KMS-11 (cell line): Measurements from ENCODE around the gene CROCC2.

Source experiments
- H2AFZ ChIP-seq: fragments of 200-600 bp; sonication (generic); 2 replicates; pipeline ENCODE4 v1.6.1; 2016; ENCODE audit warnings: antibody characterized with exemption, mixed run types, low read depth
- H3K27ac ChIP-seq: fragments of 200-600 bp; sonication (generic); 2 replicates; pipeline ENCODE4 v1.6.1; 2016; ENCODE audit warnings: mild to moderate bottlenecking, mixed run types
- H3K27me3 ChIP-seq: fragments of 200-600 bp; sonication (generic); 2 replicates; pipeline ENCODE4 v1.6.1; 2017; ENCODE audit warnings: mild to moderate bottlenecking, low read depth, mixed run types, moderate library complexity; ENCODE audit not compliant: insufficient read depth
- H3K36me3 ChIP-seq: fragments of 200-600 bp; sonication (generic); 2 replicates; pipeline ENCODE4 v1.6.1; 2017; ENCODE audit warnings: mild to moderate bottlenecking, mixed run types; ENCODE audit not compliant: insufficient read depth
- H3K4me1 ChIP-seq: fragments of 200-600 bp; sonication (generic); 2 replicates; pipeline ENCODE4 v1.6.1; 2016; ENCODE audit warnings: mild to moderate bottlenecking, low read depth, mixed run types; ENCODE audit not compliant: poor library complexity, severe bottlenecking
- H3K4me2 ChIP-seq: fragments of 200-600 bp; sonication (generic); 2 replicates; pipeline ENCODE4 v1.7.0; 2016; ENCODE audit warnings: mild to moderate bottlenecking, mixed run types
- H3K4me3 ChIP-seq: fragments of 200-600 bp; sonication (generic); IDR thresholded peaks from 2 replicates; pipeline ENCODE4 v1.6.1; 2017; ENCODE audit warnings: low read depth, low read length, mixed read lengths; ENCODE audit not compliant: insufficient read depth
- H3K79me2 ChIP-seq: fragments of 200-600 bp; sonication (generic); 2 replicates; pipeline ENCODE4 v1.6.1; 2016; ENCODE audit warnings: low read depth, mixed run types; ENCODE audit not compliant: insufficient read depth
- H3K9ac ChIP-seq: fragments of 200-600 bp; sonication (generic); 2 replicates; pipeline ENCODE4 v1.6.1; 2016; ENCODE audit warnings: mild to moderate bottlenecking, mixed run types
- H4K20me1 ChIP-seq: fragments of 200-600 bp; sonication (generic); 2 replicates; pipeline ENCODE4 v1.6.1; 2016; ENCODE audit warnings: mild to moderate bottlenecking, mixed run types; ENCODE audit not compliant: insufficient read depth
- CTCF ChIP-seq: fragments of 200-600 bp; sonication (generic); conservative IDR thresholded peaks from 2 replicates; pipeline ENCODE4 v1.6.1; 2017; ENCODE audit warnings: low read depth, mild to moderate bottlenecking, antibody characterized with exemption, low read length, moderate library complexity, mixed read lengths

Gene CROCC2

GRCh38 chr2:240966906-240967680, 61.0 kb downstream of the CROCC2 start:
- Histone ChIP-seq H3K27me3 (peaks cover 31% of the 10 kb centered on the region), H3K4me2 (no peak overlapping the region), H2AFZ (no peak overlapping the region), H3K36me3 (no peaks in the 10 kb centered on the region), H3K9ac (no peak overlapping the region), H3K27ac (no peak overlapping the region), H3K4me3 (no peak overlapping the region), H4K20me1 (no peaks in the 10 kb centered on the region), H3K4me1 (no peaks in the 10 kb centered on the region), H3K79me2 (no peaks in the 10 kb centered on the region)
- no peak for TF ChIP-seq CTCF

DNA sequence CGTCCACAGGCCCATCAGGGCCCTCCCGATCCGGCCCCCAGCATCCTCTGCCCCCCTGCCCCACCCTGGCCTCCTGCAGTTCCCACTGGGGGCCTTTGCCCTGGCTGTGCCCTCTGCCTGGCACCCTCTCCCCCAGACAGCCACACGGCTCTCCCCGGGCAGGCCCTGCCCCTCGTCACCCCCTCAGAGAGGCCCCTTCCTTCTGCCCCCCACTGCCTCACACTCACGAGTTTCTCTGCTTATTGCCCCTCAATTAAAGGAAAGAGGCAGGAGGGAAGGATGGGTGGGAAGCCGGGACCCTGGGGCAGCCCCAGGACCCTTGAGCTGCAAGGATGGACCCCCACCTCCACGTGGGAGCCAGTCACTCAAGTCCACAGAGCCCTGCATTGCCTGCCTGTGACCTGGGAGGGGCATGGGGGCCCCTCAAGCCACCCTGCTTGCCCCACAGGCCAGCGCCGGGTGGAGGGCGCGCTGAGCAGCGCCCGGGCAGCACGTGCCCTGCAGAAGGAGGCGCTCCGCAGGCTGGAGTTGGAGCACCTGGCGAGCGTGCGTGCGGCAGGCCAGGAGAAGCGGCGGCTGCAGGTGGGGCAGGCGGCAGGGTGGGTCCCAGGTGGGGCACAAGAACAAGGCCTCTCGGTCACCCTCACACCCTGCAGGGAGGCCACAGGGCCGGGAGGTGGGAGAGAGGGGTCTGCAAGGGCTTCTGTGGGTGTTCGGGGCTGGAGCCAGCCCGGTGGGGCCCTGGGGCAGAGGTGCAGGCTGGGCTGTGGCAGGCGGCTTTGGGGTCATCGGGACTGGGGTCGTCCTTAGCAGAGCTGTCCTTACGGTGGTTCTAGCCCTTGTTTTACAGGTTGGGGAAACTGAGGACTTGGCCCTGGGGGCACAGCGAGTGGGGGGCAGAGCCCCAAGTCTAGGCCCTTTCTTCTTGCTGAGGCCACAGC, 61.8 kb downstream of the CROCC2 start:
- peaks cover 36% of the 10 kb centered on the region for H3K27me3 ChIP-seq
- no peak for TF ChIP-seq CTCF

DNA sequence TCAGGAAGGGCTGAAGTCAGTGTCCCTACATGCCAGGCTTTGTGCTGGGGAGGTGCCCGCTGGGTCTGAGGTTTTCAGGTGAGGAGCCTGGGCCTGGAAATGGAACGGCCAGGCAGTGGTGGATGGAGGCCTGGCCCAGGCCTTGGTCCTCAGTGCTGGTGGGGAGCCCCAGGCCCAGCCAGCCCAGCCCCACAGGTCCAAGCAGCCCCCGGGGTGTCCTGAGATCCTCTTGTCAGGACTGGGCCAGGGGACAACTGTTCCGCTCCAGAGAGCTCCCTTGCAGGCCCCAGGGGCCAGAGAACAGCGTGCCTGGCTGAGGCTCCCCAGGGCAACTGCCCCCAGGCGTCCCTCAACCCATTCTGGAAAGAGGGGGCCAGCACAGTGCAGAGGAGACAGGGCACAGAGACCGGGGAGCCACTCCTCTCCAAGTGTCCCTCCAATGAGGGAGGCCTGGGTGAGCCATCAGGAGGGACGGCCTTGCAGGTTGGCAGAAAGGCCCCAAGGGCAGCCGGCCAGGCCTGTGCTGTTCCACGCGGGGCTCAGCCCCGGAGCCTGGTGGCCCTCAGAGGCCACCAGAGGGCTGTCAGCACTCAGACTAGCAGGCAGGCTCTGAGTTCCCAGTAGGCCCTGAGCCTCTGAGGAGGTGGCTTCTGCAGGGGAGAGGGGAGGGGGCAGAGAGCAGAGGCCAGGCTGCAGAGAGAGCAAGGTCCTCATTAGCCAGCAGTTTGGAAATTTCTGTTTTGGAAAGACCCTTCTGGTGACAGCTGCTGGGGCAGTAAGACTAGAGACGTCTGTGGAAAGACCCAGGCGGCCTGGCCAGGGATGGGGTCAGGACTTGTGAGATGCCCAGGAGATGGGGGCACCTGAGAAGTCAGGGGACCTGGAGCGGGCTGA, 62.8 kb downstream of the CROCC2 start:
- no peaks in the 10 kb centered on the region for H3K4me1 ChIP-seq
- no peak overlapping the region for H3K4me2 ChIP-seq
- no peak overlapping the region for H2AFZ ChIP-seq

More for the DNA sequence above, 61.8 kb downstream of the CROCC2 start:
- no peak overlapping the region for H3K27ac ChIP-seq
- no peaks in the 10 kb centered on the region for H3K36me3 ChIP-seq
- H3K9ac ChIP-seq, result no peak overlapping the region
- H3K79me2 ChIP-seq, result no peaks in the 10 kb centered on the region
- H3K4me3 ChIP-seq, result no peak overlapping the region
- H4K20me1 ChIP-seq, result no peaks in the 10 kb centered on the region
- no peak overlapping the region for H2AFZ ChIP-seq
- no peak overlapping the region for H3K4me2 ChIP-seq
- H3K4me1 ChIP-seq, result no peaks in the 10 kb centered on the region

More for the DNA sequence above, 62.8 kb downstream of the CROCC2 start:
- Histone ChIP-seq H3K4me3 (no peak overlapping the region), H3K9ac (no peak overlapping the region), H3K27ac (no peak overlapping the region), H4K20me1 (no peaks in the 10 kb centered on the region), H3K36me3 (no peaks in the 10 kb centered on the region), H3K79me2 (no peaks in the 10 kb centered on the region), H3K27me3 (peaks cover 42% of the 10 kb centered on the region)
- no peak for TF ChIP-seq CTCF
